ENCODE results near the gene IER5. TPM values are rescaled to one million over a fixed set of nuclear protein-coding genes. Genes with fewer than 3 reads are reported as not detected.
"Not testable (repeated sequence)": the region's sequence is repeated elsewhere in the genome, so short reads cannot be mapped to it uniquely, and the experiment has no call there.

IER5 gene
- total RNA-seq, 1 donor from 2014 or later = 18.0 TPM

DNA sequence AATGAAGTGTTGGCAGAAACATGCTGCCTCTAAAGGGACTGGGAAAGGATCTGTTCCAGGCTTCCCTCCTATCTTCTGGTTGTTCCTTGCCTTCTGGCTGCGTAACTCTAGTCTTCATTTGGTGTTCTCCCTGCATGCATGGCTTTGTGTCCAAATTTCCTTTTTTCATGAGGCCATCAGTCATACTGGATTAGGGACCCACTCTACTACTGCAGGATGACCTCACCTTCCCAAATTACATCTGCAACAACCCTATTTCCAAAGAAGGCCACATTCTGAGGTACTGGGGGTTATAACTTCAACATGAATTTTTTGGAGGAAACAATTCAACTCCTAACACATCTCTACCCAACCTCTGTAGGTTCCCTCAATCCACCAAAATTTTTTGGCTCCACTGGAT is 28.4 kb upstream of the IER5 start:
- peaks cover 6% of the 10 kb centered on the region for H3K4me1 Mint-ChIP-seq (ENCODE audit: unreplicated experiment)
- no peaks in the 10 kb centered on the region for H3K9me3 Mint-ChIP-seq (ENCODE audit: unreplicated experiment)
- H3K27me3 Mint-ChIP-seq (ENCODE audit: unreplicated experiment) = no peaks in the 10 kb centered on the region
- TF ChIP-seq, protein P1, sequence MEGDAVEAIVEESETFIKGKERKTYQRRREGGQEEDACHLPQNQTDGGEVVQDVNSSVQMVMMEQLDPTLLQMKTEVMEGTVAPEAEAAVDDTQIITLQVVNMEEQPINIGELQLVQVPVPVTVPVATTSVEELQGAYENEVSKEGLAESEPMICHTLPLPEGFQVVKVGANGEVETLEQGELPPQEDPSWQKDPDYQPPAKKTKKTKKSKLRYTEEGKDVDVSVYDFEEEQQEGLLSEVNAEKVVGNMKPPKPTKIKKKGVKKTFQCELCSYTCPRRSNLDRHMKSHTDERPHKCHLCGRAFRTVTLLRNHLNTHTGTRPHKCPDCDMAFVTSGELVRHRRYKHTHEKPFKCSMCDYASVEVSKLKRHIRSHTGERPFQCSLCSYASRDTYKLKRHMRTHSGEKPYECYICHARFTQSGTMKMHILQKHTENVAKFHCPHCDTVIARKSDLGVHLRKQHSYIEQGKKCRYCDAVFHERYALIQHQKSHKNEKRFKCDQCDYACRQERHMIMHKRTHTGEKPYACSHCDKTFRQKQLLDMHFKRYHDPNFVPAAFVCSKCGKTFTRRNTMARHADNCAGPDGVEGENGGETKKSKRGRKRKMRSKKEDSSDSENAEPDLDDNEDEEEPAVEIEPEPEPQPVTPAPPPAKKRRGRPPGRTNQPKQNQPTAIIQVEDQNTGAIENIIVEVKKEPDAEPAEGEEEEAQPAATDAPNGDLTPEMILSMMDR (IDR thresholded peaks at IDR 0.05; ENCODE audit: unreplicated experiment) = no peak
- no peaks in the 10 kb centered on the region for H3K36me3 Mint-ChIP-seq (ENCODE audit: low read depth, unreplicated experiment)
- no peak overlapping the region for H3K27ac Mint-ChIP-seq (ENCODE audit: unreplicated experiment)
- DNase-seq (ENCODE audit: low spot score) = no peak
- H3K4me3 Mint-ChIP-seq (ENCODE audit: unreplicated experiment) = no peak overlapping the region

DNA sequence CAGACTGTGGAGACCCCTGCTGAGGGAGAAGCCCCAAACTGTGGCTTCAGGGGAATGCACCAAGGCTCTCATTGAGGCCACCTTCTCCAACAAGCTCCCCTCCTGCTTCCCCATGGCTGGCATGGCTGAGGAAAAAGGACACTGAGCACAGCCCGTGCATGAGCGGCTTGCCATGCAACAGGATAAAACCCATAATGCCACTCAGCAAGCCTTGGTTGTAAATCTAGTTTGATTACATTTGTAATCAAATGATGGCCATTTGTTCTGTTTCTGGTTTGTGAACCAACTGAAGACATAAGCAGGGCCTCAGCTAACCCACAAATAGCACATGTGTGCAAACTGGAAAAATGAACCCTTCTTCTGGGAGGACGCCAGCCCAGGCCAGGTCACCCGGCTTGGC is 27.6 kb upstream of the IER5 start:
- H3K27me3 Mint-ChIP-seq (ENCODE audit: unreplicated experiment); H3K4me1 Mint-ChIP-seq (ENCODE audit: unreplicated experiment); H3K4me3 Mint-ChIP-seq (ENCODE audit: unreplicated experiment); H3K27ac Mint-ChIP-seq (ENCODE audit: unreplicated experiment); H3K9me3 Mint-ChIP-seq (ENCODE audit: unreplicated experiment); DNase-seq (ENCODE audit: low spot score); H3K36me3 Mint-ChIP-seq (ENCODE audit: low read depth, unreplicated experiment): not testable (repeated sequence)

DNA sequence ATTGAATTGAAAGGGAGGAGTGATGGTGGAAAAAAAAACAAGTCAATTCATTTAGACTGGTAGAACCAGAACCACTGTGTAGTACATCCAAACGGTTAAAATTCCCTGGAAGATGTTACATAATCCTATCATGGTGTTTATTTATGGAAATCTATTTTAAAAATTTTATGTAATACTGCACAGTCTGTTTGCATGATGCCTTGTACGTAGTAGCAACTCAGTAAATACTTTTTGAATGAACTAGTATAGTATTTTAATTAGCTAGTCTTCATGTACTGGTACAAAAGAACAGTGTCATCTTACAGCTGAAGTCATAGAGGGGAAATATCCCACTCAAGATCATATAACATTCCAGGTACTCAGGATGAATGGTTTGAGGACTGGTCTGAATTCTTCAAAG is 27.0 kb upstream of the IER5 start:
- DNase-seq (ENCODE audit: low spot score) = no peak
- H3K4me1 Mint-ChIP-seq (ENCODE audit: unreplicated experiment) = peaks cover 6% of the 10 kb centered on the region
- H3K36me3 Mint-ChIP-seq (ENCODE audit: low read depth, unreplicated experiment) = no peaks in the 10 kb centered on the region
- no peaks in the 10 kb centered on the region for H3K9me3 Mint-ChIP-seq (ENCODE audit: unreplicated experiment)
- no peak overlapping the region for H3K4me3 Mint-ChIP-seq (ENCODE audit: unreplicated experiment)
- TF ChIP-seq, protein P1 (IDR thresholded peaks at IDR 0.05; ENCODE audit: unreplicated experiment) = no peak
- no peak overlapping the region for H3K27ac Mint-ChIP-seq (ENCODE audit: unreplicated experiment)
- no peaks in the 10 kb centered on the region for H3K27me3 Mint-ChIP-seq (ENCODE audit: unreplicated experiment)

DNA sequence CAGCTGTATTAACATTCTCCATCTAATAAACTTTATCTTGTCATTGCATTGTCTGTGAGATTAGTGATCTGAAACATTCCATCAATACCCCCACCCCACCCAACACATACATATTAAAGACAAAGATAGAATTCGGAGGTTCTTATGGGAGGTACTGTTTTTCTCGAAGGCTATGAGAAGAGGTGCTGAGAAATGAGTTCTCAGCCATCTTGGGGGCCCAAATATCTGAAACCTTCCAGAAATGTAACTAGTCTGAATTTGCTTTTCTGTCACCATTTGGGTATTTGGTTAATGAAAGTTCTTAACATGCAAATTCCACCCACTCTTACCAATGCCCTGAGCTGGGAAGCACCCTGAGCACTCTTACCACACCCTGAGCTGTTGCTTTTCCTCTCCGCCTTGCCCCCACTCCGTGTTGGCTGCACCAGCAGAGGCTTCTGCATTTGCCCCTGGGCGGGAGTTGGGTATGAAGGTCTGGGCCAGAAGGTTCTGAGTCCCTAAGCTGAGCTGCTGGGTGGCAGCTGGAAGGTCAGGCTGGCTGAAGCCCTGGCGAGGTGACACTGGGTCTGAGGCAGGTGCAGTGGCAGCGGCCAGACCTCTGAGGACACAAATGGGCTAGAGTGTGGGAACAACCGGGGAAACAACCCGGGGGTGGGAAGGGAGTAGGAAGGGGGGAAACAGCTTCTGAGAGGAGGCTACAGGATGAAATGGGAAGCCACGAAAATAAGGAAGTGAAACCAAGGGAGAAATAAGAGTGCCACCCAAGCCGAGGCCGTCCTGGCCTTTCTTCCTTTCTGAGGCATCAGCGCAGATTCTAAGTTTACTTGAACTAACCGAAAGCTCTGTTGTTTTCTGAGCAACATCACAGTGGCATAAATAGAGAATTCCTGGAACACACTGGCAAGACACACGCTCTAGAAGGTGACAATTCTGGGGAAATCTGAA is 26.3 kb upstream of the IER5 start:
- no peak for DNase-seq (ENCODE audit: low spot score)
- Mint-ChIP-seq H3K36me3 (ENCODE audit: low read depth, unreplicated experiment) (no peaks in the 10 kb centered on the region), H3K4me1 (ENCODE audit: unreplicated experiment) (peaks cover 6% of the 10 kb centered on the region), H3K27me3 (ENCODE audit: unreplicated experiment) (no peaks in the 10 kb centered on the region), H3K4me3 (ENCODE audit: unreplicated experiment) (no peak overlapping the region), H3K9me3 (ENCODE audit: unreplicated experiment) (no peaks in the 10 kb centered on the region), H3K27ac (ENCODE audit: unreplicated experiment) (no peak overlapping the region)
- TF ChIP-seq, protein P1 (IDR thresholded peaks at IDR 0.05; ENCODE audit: unreplicated experiment) = no peak

DNA sequence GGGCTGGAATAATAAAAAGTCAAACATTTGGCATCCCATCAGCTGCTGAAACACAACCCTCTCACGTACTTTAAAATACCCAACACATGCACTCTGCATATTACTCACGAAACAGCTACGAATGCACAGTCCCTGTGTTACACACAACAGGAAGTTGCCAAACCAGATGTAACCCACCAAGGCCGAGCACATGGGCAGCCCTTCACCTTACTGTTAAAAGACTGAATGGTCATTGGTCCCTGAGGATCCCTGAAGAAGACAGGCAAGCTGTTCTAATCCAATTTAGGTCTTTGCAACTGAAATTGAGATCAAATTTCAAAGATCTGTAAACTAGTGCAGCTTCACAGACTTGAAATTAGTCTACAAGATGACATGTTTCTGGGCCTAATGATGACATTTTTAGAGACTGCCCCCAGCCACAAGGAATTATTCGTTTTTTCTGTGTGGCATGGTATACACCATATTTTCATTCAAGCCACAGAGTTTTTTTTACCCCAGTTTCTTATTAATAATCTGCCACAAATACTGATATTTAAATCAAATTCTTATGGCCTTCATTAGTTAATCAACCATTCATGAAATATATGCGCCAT is 25.6 kb upstream of the IER5 start:
- Mint-ChIP-seq H3K4me3 (ENCODE audit: unreplicated experiment) (no peak overlapping the region), H3K9me3 (ENCODE audit: unreplicated experiment) (no peaks in the 10 kb centered on the region), H3K27me3 (ENCODE audit: unreplicated experiment) (no peaks in the 10 kb centered on the region), H3K4me1 (ENCODE audit: unreplicated experiment) (peaks cover 6% of the 10 kb centered on the region), H3K27ac (ENCODE audit: unreplicated experiment) (no peak overlapping the region), H3K36me3 (ENCODE audit: low read depth, unreplicated experiment) (no peaks in the 10 kb centered on the region)
- DNase-seq (ENCODE audit: low spot score) = no peak
- TF ChIP-seq, protein P1 (IDR thresholded peaks at IDR 0.05; ENCODE audit: unreplicated experiment) = no peak
